Stimulated activated memory B cell treated with anti-CD40 and anti-IgM and Interleukin-4, amounts not matched to agents 10 μg/mL and 1 μg/mL and 100 μg/mL, for 72 hours (primary cell): ENCODE measurements around the gene ERBB4.
A peak's percentile ranks its signal among the peaks of the same experiment; 100 is the strongest.

Source experiments
- ATAC-seq: fragments of 150-1000 bp; cut with Tn5 transposase; 2 replicates; pipeline ENCODE4 v1.10.0; 2021
- H3K27ac Mint-ChIP-seq: one replicate; pipeline ENCODE4 v1.8.0; 2022; ENCODE audit warnings: mild to moderate bottlenecking, mixed read lengths
- H3K27me3 Mint-ChIP-seq: one replicate; pipeline ENCODE4 v1.8.0; 2022; ENCODE audit warnings: mixed read lengths
- H3K36me3 Mint-ChIP-seq: one replicate; pipeline ENCODE4 v1.8.0; 2022; ENCODE audit warnings: mixed read lengths
- H3K4me1 Mint-ChIP-seq: one replicate; pipeline ENCODE4 v1.8.0; 2022; ENCODE audit warnings: mixed read lengths
- H3K4me3 Mint-ChIP-seq: one replicate; pipeline ENCODE4 v1.8.0; 2022; ENCODE audit warnings: mild to moderate bottlenecking, moderate library complexity, mixed read lengths
- H3K9me3 Mint-ChIP-seq: one replicate; pipeline ENCODE4 v1.8.0; 2022; ENCODE audit warnings: mixed read lengths

ERBB4 gene

GRCh38 chr2:211454679-211455078 lies 1083.9 kb downstream of the ERBB4 start:
- Mint-ChIP-seq H3K4me3 (no peak overlapping the region), H3K9me3 (no peaks in the 10 kb centered on the region), H3K27me3 (no peaks in the 10 kb centered on the region), H3K27ac (no peak overlapping the region), H3K36me3 (no peaks in the 10 kb centered on the region), H3K4me1 (peaks cover 5% of the 10 kb centered on the region)
- ATAC-seq, result no peak

- peaks cover 5% of the 10 kb centered on the region for H3K4me1 Mint-ChIP-seq
- no peak overlapping the region for H3K4me3 Mint-ChIP-seq
- H3K27me3 Mint-ChIP-seq, result no peaks in the 10 kb centered on the region
- H3K27ac Mint-ChIP-seq, result no peak overlapping the region
- no peaks in the 10 kb centered on the region for H3K36me3 Mint-ChIP-seq
- no peak for ATAC-seq
- no peaks in the 10 kb centered on the region for H3K9me3 Mint-ChIP-seq
Measured at GRCh38 chr2:211453311-211453887, 1085.2 kb downstream of the ERBB4 start.

GRCh38 chr2:211451642-211452041 lies 1087.0 kb downstream of the ERBB4 start:
- Mint-ChIP-seq H3K27ac (no peak overlapping the region), H3K9me3 (no peaks in the 10 kb centered on the region), H3K4me3 (no peak overlapping the region), H3K27me3 (no peaks in the 10 kb centered on the region), H3K36me3 (no peaks in the 10 kb centered on the region), H3K4me1 (peaks cover 5% of the 10 kb centered on the region)
- ATAC-seq, result no peak

- H3K27me3 Mint-ChIP-seq, result no peaks in the 10 kb centered on the region
- no peaks in the 10 kb centered on the region for H3K9me3 Mint-ChIP-seq
- no peaks in the 10 kb centered on the region for H3K36me3 Mint-ChIP-seq
- H3K4me1 Mint-ChIP-seq, result peaks cover 5% of the 10 kb centered on the region
- no peak overlapping the region for H3K27ac Mint-ChIP-seq
- H3K4me3 Mint-ChIP-seq, result no peak overlapping the region
- no peak for ATAC-seq
Measured at GRCh38 chr2:211449819-211450218, 1088.8 kb downstream of the ERBB4 start.

GRCh38 chr2:211447548-211447947 lies 1091.1 kb downstream of the ERBB4 start:
- H3K27me3 Mint-ChIP-seq, result no peaks in the 10 kb centered on the region
- no peak overlapping the region for H3K27ac Mint-ChIP-seq
- no peak for ATAC-seq
- H3K4me3 Mint-ChIP-seq, result no peak overlapping the region
- no peaks in the 10 kb centered on the region for H3K9me3 Mint-ChIP-seq
- no peaks in the 10 kb centered on the region for H3K36me3 Mint-ChIP-seq
- peaks cover 5% of the 10 kb centered on the region for H3K4me1 Mint-ChIP-seq

- no peaks in the 10 kb centered on the region for H3K9me3 Mint-ChIP-seq
- ATAC-seq, result no peak
- H3K27ac Mint-ChIP-seq, result no peak overlapping the region
- no peak overlapping the region for H3K4me3 Mint-ChIP-seq
- no peaks in the 10 kb centered on the region for H3K27me3 Mint-ChIP-seq
- H3K36me3 Mint-ChIP-seq, result no peaks in the 10 kb centered on the region
- no peaks in the 10 kb centered on the region for H3K4me1 Mint-ChIP-seq
Measured at GRCh38 chr2:211440107-211440506, 1098.5 kb downstream of the ERBB4 start.

- Mint-ChIP-seq H3K27ac (no peak overlapping the region), H3K9me3 (no peaks in the 10 kb centered on the region), H3K27me3 (no peaks in the 10 kb centered on the region), H3K36me3 (no peaks in the 10 kb centered on the region), H3K4me1 (no peaks in the 10 kb centered on the region), H3K4me3 (no peak overlapping the region)
- no peak for ATAC-seq
Measured at GRCh38 chr2:211439011-211439410, 1099.6 kb downstream of the ERBB4 start.

GRCh38 chr2:211437396-211437795 lies 1101.2 kb downstream of the ERBB4 start:
- Mint-ChIP-seq H3K27me3 (no peaks in the 10 kb centered on the region), H3K36me3 (no peaks in the 10 kb centered on the region), H3K4me1 (no peaks in the 10 kb centered on the region), H3K9me3 (peaks cover 6% of the 10 kb centered on the region), H3K27ac (no peak overlapping the region), H3K4me3 (no peak overlapping the region)
- ATAC-seq, result no peak

- no peak overlapping the region for H3K4me3 Mint-ChIP-seq
- H3K27ac Mint-ChIP-seq, result no peak overlapping the region
- H3K9me3 Mint-ChIP-seq, result peaks cover 6% of the 10 kb centered on the region
- no peak for ATAC-seq
- no peaks in the 10 kb centered on the region for H3K27me3 Mint-ChIP-seq
- no peaks in the 10 kb centered on the region for H3K36me3 Mint-ChIP-seq
- no peaks in the 10 kb centered on the region for H3K4me1 Mint-ChIP-seq
Measured at GRCh38 chr2:211436182-211436581, 1102.4 kb downstream of the ERBB4 start.

GRCh38 chr2:211435331-211435730 lies 1103.3 kb downstream of the ERBB4 start:
- H3K27me3 Mint-ChIP-seq, result no peaks in the 10 kb centered on the region
- no peak for ATAC-seq
- H3K9me3 Mint-ChIP-seq, result peaks cover 6% of the 10 kb centered on the region
- no peak overlapping the region for H3K4me3 Mint-ChIP-seq
- no peaks in the 10 kb centered on the region for H3K4me1 Mint-ChIP-seq
- H3K27ac Mint-ChIP-seq, result no peak overlapping the region
- H3K36me3 Mint-ChIP-seq, result no peaks in the 10 kb centered on the region

GRCh38 chr2:211434773-211435172 lies 1103.8 kb downstream of the ERBB4 start:
- H3K27ac Mint-ChIP-seq, result no peak overlapping the region

GRCh38 chr2:211429256-211429920 lies 1109.2 kb downstream of the ERBB4 start:
- Mint-ChIP-seq H3K4me1 (peaks cover 5% of the 10 kb centered on the region), H3K9me3 (peaks cover 6% of the 10 kb centered on the region), H3K27ac (no peak overlapping the region), H3K36me3 (no peaks in the 10 kb centered on the region), H3K27me3 (no peaks in the 10 kb centered on the region), H3K4me3 (no peak overlapping the region)
- no peak for ATAC-seq

More at GRCh38 chr2:211434773-211435172, 1103.8 kb downstream of the ERBB4 start:
- Mint-ChIP-seq H3K4me3 (no peak overlapping the region), H3K27me3 (no peaks in the 10 kb centered on the region), H3K9me3 (peaks cover 6% of the 10 kb centered on the region), H3K4me1 (no peaks in the 10 kb centered on the region), H3K36me3 (no peaks in the 10 kb centered on the region)
- no peak for ATAC-seq

GRCh38 chr2:211426240-211426639 lies 1112.4 kb downstream of the ERBB4 start:
- Mint-ChIP-seq H3K27ac (no peak overlapping the region), H3K9me3 (no peaks in the 10 kb centered on the region), H3K4me3 (no peak overlapping the region), H3K27me3 (no peaks in the 10 kb centered on the region), H3K36me3 (no peaks in the 10 kb centered on the region), H3K4me1 (peaks cover 12% of the 10 kb centered on the region)
- ATAC-seq, result no peak

- H3K4me3 Mint-ChIP-seq, result no peak overlapping the region
- ATAC-seq, result peak; percentile 41
- no peaks in the 10 kb centered on the region for H3K27me3 Mint-ChIP-seq
- no peaks in the 10 kb centered on the region for H3K9me3 Mint-ChIP-seq
- no peaks in the 10 kb centered on the region for H3K36me3 Mint-ChIP-seq
- H3K4me1 Mint-ChIP-seq, result peaks cover 12% of the 10 kb centered on the region
- no peak overlapping the region for H3K27ac Mint-ChIP-seq
Measured at GRCh38 chr2:211423018-211423417, 1115.6 kb downstream of the ERBB4 start.

GRCh38 chr2:211417544-211417943 lies 1121.1 kb downstream of the ERBB4 start:
- no peaks in the 10 kb centered on the region for H3K4me1 Mint-ChIP-seq
- H3K4me3 Mint-ChIP-seq, result no peak overlapping the region
- no peaks in the 10 kb centered on the region for H3K9me3 Mint-ChIP-seq
- no peaks in the 10 kb centered on the region for H3K36me3 Mint-ChIP-seq
- ATAC-seq, result no peak
- H3K27ac Mint-ChIP-seq, result no peak overlapping the region
- no peaks in the 10 kb centered on the region for H3K27me3 Mint-ChIP-seq

GRCh38 chr2:211416373-211416772 lies 1122.2 kb downstream of the ERBB4 start:
- no peak for ATAC-seq
- H3K36me3 Mint-ChIP-seq, result no peaks in the 10 kb centered on the region

More at GRCh38 chr2:211416373-211416772, 1122.2 kb downstream of the ERBB4 start:
- no peaks in the 10 kb centered on the region for H3K9me3 Mint-ChIP-seq
- H3K4me1 Mint-ChIP-seq, result no peaks in the 10 kb centered on the region
- H3K4me3 Mint-ChIP-seq, result no peak overlapping the region
- no peaks in the 10 kb centered on the region for H3K27me3 Mint-ChIP-seq
- no peak overlapping the region for H3K27ac Mint-ChIP-seq
